Hindlimb muscle (tissue), 1 donor: Measurements from ENCODE around the gene PRKG1. TPM values are rescaled to one million over a fixed set of nuclear protein-coding genes. Genes with fewer than 3 reads are reported as not detected.
A peak's percentile ranks its signal among the peaks of the same experiment; 100 is the strongest.

Experiments used
- DNase-seq: peaks from one replicate; pipeline ENCODE4 v3.0.0-alpha.2; 2013
- polyA plus RNA-seq: library from polyadenylated mRNA; unstranded; fragments of 120-200 nt; gene quantifications from one replicate; pipeline ENCODE4 v1.2.1, GENCODE V29; 2013; ENCODE audit not compliant: insufficient read length

The PRKG1 gene
- polyA plus RNA-seq, 1 donor = 35.5 TPM

DNA sequence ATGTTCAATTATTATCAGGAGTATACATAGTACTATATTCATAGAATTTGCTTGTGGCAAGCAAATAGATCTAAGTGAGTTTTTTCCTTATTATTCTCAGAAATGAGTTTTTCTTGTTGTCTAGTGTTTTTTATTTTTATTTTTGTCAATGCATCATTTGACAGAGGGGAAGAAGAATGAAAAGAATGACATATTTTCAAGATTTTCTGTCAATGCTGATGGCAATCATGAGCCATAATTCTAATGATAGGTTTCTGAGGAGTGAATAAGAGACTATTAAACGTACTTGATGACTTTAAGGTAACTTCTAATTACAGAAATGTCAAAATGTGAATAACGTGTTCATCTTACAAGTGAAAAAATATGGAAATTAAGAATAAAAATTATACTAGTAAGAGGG lies 769.7 kb downstream of the PRKG1 start:
- no peak for DNase-seq

DNA sequence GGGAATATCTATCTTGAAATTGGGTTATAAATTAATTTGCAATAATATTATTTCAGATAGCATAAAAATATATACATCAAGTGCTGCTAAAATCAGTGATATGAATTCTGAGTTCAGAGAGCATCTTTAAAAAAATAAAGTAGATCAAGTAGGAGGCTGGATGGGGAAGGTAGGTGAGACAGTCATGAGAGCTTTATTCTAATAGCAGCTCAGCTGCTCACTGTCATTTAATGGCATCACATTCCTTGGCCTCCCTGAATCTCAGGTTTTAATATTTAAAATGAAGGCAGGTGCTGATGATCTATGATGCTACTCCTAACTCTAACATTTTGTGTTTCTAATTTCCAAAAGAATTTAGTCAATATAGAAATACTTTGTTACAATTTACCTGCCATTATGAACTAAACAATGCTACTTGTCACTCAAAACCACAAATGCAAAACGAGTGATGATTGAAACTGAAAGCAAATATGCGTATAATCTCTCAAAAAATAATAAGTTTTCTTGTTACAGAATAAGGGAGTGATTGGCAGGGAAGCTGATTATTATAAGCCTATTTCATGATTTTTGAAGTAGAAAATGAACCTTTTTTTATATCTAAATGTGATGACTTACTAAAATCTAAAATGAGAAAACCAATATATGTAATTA lies 772.7 kb downstream of the PRKG1 start:
- no peak for DNase-seq

DNA sequence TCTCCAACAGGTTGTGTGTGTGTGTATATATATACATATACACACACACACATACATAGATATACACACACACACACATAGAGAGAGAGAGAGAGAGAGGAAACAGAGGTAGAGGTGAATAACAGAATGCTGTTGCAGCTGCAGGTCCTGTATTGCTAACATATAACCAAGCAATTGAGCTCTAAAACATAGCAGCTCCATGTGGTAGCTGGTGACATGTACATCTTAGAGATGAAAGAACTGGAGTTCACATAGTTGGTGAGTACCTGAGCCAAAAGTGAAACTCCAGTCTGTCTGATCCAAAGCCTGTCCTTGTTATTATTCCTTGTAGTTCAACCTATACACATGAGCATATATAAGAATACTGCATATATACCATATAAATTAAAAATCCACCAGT lies 778.0 kb downstream of the PRKG1 start:
- DNase-seq = no peak

DNA sequence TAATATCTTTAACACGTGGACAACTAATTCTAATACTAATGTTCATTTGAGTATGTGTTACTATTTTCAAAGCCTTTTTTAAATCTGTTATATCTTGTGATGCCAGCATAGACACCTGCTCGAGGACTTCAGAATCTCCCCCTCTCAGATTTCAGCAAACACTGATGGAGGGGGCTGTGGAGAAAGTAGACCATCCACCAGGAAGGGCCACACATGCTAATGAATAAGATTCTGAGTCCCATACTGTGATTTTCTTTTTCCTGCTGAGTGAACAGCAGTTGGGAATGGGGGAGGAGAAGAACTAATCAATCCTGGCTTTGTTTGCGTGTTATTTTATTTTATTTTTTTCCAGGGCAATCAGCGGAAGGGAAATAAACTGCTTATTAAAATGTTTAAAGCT lies 783.0 kb downstream of the PRKG1 start:
- no peak for DNase-seq

DNA sequence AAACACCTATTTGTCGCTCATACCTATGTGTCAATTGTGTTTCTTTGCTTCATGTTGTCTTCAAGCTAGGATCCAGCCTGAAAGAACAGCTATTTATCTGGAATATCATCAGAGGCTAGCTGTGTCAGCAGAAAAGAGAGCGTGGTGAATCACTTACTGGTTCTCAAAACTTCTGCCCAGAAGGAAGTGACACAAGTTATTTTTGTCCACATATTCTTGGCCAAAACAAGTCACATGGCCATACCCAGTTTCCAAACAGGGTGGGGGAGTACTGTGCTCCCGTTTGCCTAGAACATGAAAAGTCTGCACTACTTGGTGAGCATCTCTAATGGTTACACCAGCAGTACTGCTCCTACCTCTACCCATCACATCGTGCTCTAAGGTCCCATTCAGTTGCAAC lies 786.0 kb downstream of the PRKG1 start:
- peak; percentile 63 for DNase-seq

DNA sequence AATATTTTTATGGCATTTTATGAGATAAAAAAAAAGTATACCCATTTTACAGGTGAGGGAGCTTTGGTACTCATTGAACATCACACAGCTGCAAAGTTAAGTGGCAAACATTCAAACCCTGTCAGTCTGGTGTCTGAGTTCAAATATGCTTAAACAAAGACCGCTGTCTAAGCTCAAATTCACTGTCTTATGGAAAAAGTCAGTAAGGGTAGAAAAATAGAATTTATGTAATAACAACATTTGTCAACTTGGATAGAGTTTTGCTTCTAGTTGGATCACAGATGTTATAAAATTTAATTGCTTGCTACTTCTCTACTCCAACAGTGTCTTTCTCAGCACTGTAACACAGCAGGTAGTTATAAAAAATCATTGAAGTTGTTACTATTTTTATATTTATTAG lies 786.8 kb downstream of the PRKG1 start:
- DNase-seq = no peak

DNA sequence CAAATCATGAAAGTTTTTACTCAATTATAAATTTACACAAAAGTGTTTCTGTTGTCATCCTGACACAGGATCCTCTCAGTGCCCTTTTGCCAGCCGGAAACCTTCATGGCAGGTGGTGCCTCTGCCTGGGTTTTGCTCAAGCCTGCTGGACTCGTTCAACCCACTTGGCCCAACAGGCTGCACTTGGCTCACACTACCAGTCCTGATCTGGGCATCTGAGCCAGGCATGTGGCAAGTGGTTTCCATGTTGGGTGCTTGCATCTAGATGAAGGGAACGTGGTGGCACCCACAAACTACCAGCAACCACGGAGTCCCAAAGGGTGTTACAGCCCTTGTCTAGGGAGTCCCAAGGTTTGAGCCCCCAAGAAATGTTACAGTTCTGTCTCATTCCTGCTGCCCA lies 787.4 kb downstream of the PRKG1 start:
- DNase-seq = no peak

DNA sequence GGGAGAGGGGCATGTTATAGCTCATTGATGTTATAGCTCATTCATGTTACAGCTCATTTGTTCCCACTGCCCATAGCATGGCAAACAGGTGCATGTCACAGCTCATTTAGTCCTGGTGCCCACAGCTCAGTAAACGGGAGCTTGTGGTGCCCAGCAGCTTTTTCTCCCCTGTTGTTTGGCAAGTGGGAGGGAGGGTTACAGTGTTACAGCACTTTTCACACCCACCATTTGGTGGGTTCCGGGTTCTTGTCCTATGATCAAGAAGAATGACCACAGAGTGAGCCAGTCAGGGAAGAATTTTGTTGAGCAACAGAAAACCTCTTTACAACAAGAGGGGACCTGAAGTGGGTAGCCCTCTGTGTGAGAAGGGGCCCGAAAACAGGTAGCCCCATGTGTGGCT lies 787.9 kb downstream of the PRKG1 start:
- no peak for DNase-seq

DNA sequence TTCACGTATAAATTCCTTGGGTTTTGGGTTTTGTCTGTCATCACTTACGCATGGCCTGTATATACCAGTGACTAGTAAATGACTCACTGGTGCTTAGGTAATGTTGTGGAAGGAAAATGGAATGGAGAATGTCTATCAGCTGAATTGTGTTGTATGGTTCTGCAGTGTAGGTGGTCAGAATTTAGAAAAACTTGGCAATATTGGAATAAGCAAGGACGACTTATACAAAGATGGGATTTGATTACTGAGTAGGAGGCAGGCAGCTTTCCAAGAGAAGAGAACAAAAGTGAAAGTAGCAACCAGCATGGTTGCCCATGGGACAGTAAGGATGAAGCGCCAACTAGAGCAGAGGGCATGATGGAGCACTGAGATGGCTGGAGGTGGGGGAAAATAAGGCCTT lies 793.7 kb downstream of the PRKG1 start:
- no peak for DNase-seq

DNA sequence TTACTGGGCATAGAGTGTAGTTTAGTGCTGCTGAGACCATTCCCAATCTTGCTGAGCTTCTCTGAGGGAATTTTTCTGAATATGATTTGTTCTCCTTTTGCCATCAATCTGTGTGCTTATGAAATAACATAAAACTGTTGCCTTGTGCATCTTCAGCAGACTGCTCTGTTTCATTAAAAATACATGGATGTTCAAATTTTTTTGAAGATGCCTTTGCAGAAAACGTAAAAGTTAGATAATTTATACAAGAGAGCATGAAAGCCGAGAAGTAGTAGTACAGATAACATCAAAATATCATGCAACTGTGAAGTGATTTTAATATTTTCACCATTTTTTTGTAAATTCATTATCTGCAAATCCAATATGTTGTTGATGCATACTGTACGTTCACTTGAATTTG lies 799.8 kb downstream of the PRKG1 start:
- DNase-seq = no peak

DNA sequence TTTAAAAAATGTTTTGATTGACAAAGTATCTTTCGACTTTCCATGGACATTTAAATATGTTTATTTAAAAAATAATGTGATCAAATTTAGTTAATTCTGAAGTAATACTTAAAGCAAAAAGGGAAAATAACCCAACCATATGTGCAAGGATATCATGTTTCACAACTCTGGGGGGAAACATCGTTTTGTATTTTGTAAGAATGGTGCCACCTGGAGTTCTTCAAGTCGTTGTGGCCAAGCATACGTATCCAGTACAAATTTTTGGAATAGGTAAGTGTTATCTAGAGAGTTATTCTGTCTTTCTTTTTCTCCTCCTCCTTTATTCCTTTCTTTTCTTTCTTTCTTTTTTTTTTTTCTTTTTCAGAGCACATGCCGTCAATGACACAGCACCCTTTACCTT lies 801.3 kb downstream of the PRKG1 start:
- no peak for DNase-seq

DNA sequence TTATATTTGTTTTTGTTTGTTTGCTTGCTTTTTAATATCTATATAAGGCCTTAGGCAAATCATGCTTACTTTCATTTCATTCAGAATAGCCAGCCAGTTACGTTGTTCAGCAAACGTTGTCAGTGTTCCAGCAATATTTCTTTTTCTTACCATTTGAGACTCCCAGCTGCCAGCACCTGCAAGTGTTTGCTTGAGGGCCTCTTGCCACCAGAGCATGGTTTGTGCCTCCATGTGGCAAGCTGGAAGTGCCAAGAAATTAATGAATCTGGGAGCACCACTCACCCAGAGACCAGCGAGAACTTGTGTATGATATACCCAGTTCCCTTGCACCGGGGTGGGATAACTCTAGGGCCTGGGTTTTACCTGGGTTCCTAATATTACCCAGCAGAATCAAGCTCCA lies 802.2 kb downstream of the PRKG1 start:
- DNase-seq = no peak

DNA sequence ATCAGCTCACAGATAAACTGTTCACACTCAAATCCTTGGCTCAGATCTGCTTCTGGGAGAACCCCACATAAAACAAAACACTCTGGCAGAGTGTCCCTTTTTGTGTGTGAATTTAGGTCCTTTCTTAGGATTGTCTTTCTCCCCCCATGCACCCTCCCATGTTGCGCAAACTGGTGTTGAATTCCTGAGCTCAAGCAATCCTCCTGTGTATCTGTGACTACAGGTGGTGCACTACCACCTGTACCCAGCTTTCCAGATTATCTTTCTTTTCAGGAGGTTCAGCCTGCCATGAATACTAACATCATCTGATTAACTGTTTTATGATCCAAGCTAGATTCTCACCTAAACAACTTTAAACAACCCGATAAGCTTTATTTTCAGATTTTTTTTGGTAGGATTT lies 802.7 kb downstream of the PRKG1 start:
- no peak for DNase-seq

DNA sequence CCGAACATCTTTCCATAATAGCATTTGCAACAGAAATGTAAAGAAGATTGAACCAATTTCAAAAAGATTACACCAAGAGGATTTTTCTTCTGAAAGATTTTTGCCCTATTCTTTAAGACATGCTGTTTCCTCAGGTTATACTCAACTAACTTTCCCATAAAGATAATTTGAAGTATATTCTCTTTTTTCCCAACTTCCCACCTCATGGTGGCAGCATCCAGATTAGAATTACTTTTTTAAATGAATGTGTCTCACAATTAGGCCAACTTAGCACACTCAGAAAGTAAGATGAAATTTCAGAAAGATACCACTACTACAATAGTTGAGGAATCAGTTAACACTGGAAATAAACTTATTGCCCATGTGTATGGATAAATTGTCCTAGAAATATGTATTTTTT lies 803.3 kb downstream of the PRKG1 start:
- DNase-seq = no peak

DNA sequence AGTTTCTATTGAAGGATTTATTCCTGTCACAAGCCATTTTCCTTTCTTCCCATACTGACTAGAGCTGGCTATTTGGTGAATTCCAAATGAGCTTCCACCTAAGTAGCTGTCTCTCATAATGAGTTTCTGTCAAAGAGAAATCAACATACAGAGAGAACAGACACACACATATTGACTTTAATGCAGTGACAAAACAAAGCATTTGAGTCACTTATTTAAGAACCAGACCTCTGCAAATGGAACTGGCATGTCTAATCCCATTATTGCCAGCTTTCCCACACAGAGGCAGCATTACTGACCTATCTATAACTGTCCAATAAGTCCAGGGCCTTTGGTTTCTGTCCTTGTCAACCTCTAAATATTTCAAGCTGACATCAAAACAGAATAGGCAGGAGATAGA lies 804.4 kb downstream of the PRKG1 start:
- no peak for DNase-seq

DNA sequence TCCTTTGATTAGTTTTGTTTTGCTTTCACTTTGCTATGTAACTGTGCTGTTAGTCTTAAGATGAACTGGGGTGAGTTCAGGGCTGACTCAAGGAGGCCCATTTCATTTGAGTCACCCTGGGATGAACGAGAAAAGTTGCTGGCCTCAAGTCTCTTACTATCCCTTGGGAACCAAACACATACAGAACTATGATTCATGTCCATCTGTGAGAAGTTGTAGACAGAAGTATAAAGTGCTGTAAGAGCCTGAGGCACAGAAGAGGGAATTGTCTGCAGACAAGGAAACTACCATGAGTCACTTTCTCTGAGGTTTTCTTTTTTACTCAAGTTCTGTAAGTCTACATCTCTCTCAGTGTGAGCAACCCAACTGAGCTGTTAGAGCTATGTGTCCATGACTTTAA lies 805.0 kb downstream of the PRKG1 start:
- DNase-seq = peak; percentile 71

DNA sequence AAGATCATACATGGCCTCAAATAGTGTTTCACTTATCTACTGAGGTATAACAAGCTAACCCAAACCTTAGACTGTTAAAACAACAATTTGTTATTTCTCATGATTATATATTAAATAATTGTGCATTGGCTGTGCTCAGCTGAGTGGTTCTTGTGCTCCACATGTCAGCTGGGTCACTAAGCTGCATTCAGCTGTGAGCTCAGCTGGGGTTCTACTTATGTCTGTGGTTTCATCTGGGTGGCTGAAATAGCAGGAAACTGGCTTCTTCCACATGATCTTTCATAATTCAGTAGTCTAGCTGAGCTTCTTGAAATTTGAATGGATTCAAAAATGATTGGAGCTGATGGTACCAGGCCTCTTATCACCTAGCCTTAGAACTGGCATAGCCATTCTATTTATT lies 806.9 kb downstream of the PRKG1 start:
- no peak for DNase-seq

DNA sequence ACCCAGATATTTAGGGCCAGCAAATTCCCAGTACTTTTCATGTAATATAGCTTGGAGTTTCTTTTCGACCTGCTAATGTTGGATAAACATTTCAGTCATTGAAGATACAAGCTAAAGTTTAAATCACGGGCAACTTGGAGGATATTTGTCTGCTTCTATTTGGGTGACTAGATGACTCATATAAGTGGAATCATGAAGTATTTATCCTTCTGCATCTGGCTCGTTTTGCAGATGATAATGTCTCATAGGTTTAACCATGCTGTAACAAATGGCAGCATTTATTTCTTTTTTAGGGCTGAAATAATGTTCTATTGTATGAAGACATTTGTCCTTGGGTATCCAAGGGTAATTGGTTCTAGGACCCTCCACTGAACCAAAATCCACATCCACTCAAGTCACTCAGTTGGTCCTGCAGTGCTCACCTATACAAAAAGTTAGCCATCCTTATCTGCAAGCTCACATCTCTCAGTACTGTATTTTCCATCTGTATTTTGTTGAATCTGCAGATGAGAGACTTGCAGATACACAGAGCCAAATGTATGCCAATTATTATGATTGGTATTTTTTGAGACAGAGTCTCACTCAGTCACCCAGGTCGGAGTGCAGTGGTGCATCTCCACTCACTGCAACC lies 812.3 kb downstream of the PRKG1 start:
- DNase-seq = no peak

DNA sequence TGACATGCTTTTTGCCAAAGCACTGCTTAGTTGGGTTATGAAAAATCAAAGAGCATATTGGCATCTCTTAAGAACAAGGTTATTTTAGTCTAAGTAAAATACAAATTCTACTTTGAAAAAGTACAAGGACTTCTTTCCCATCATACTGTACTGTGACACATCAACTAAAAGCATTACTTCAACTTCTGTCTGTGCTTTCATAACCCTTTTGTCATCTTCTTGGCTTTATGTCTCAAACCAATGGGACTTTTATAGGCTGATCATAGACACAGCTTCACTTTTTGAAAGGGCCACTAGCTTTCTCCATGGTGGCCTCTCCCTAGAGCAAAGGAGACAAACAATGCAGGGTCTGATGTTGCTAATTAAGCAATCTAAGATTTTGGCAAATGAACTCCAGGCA lies 814.0 kb downstream of the PRKG1 start:
- no peak for DNase-seq

DNA sequence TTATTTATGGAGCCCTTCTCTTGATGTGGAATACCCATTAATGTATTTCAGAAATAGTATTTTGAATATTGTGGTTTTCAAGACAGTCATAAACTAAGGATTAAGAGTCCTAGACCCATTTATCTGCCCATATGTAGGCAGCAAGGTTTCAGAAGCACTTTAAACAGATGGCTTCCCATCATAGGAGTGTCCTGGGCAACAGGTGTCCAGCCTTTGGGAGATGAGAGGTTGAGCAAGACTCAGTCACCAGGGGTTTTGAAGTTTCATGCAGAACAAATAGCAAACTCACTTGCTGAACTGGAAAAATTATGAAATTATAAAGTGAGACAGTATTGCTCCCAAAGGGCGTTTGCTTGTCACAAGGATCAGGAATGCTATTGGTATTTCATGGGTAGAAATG lies 818.0 kb downstream of the PRKG1 start:
- no peak for DNase-seq

DNA sequence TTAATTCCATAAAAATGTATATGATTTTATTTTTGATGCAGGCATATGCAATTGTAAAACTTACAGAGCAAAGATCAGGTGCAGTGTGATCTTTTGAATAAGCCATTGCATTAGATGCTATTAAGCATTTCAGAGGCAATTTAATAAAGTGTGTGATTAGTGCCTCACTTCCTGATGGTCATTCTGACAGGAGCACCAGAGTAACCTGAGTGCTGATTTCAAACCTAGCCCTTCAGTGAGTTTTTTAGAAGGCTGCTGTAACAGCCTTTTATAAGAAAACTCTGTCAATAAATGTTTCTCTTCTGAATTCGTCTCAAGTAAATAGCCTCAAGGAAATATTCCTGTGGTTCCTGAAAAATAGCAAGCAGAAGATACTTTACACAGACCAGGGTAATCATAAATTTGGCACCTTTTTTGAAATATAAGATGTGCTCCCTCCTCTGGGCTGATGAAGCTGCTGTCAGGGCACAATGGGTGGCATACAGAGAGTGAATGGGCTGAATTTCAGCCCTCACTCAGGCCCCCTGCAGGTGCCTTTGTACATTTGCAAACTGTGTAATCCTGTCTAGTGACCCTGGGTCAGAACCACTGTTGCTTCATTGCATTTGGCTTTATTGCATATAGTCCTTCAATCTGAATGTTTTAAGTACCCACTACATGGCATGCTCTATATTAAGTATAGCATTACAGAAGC lies 818.8 kb downstream of the PRKG1 start:
- no peak for DNase-seq

DNA sequence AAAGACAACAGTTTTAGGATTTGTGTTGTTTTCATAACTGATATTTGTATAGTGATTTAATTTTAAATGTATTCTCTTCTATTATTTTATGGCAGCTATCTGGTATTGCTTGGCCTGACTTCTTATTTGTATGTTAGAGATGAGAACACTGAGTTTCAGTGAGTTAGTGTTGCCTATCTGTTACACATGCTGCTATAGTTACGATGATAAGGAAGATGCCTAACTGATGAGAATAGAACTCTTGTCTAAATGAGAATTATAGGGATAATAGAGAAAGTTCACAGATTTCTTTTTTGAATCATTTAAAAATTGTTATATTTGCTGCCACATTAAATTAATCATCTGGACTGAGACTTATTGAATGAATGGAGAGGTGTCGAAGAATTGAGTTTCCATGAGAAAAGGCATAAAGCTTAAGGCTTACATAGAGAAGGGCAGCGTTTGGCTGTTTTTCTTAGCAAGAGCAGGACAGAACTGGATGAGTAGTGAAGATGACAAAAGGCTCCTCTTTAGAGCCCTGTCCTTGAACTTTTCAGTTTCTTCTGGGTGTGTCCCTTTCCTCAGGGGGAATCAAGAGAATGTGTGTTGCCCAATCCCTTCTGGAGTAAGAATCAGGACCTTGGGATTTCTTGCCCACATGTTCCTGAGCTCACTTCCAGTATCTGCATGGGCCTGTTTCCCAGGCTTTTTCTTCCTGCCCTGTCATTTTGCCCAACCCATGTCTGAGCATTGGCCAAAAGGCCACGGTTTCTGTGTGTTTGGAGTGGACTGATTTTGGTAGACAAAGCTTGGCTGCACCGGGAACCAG lies 820.7 kb downstream of the PRKG1 start:
- no peak for DNase-seq

DNA sequence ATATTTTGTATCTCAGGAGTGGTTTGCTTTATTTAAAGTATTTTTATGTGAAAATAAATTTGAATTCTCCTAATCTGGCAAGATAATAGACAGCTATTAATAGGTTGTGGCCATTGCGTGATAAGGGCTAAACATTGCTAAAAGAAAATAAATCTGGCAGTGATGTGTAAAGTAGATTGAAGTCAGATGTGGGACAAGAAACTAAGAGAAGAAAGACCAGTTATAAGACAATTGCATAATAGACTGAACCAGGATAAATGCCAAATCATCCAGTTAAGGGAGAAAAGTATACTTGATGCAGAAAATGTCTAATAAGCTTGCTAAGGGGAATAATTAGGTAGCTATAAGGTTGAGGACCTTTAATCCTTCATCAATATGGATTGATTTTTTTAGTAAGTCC lies 822.6 kb downstream of the PRKG1 start:
- peak; percentile 39 for DNase-seq
